ENCODE measurements around the gene ARF6. TPM values are rescaled to one million over a fixed set of nuclear protein-coding genes. Genes with fewer than 3 reads are reported as not detected.
A peak's percentile ranks its signal among the peaks of the same experiment; 100 is the strongest.
"Not testable (repeated sequence)": the region's sequence is repeated elsewhere in the genome, so short reads cannot be mapped to it uniquely, and the experiment has no call there.

ARF6 gene
- 75.5 TPM for total RNA-seq

DNA sequence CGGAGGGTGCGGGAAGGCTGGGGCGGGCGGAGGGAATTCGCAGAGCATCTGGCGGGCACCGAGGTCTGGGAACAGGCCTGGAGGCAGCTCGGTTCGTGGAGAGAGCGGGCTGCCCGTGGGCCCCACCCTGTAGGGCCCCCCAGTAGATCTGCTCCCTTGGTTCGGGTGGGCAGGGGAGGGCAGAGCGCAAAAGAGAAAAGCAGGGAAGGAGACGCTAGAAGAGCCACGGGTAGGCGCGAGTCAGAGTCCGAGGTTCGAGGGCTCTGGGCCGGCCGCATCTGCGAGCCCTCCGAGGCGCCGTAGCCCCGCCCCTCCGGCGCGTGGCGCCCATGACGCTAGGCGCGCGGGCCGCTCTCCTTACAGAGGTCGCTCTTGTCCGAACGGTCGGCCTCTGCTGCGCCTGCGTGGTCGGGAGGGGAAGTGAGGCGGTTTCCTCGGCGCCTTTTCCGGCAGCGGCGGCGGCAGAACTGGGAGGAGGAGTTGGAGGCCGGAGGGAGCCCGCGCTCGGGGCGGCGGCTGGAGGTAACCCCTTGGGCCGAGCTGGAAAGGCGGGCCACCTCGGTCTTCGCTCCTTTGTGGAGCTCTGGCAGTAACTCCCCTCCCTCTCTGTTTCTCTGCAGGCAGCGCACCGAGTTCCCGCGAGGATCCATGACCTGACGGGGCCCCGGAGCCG is at the start of gene ARF6:
ARF6 (plus strand) TSS at position 447 of the 673 bp plus-strand sequence. CDS start 655 bp downstream, outside the sequence.
- DNase-seq (ENCODE audit: low spot score): peak; percentile 99

DNA sequence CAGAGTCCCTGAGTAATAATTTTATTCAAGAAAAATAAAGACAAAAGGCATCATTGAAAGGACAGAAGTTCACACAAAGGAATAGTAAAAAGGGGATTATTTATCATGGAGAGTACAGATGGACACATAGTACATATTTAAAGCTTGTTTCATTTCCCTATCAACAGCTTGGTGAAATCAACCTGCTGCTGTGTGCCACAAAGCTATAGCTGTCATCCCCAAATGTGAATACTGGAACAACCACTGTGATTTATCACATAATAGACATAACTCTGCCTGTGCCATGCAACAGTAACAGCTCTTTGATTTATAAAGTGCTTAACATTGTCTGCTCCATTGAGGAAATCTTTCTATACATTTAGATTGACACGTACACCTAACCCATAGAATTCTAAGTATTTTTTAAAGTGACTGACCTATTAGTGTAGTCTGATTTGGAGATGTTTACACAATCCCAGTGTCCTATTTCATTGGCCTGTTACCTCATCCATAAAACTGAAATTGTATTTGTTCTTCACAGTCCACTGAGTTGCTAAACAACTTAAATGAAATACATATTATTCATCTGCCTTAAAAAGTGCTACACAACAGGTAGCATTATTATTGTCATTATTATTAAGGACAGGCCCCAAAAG is 43.6 kb upstream of the ARF6 start:
- no peak for DNase-seq (ENCODE audit: low spot score)

DNA sequence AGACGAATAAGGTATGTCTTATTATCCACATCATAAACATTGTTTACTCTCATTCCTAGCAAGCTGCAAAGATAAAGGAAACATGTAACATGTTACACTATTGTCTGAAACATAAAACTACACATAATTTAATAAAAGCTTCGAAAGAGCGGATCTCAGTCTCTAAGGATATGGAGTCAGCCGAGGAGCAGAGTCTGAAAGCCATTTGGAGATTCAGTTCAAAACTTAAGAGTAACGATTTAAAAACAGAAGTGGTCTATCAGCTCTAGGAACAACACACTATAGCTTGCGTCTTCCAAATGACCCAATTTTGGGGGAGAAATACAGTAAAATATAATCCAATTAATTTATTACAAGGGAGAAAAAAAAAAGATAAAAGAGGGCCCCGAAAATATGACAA is 41.1 kb upstream of the ARF6 start:
- DNase-seq (ENCODE audit: low spot score): no peak

DNA sequence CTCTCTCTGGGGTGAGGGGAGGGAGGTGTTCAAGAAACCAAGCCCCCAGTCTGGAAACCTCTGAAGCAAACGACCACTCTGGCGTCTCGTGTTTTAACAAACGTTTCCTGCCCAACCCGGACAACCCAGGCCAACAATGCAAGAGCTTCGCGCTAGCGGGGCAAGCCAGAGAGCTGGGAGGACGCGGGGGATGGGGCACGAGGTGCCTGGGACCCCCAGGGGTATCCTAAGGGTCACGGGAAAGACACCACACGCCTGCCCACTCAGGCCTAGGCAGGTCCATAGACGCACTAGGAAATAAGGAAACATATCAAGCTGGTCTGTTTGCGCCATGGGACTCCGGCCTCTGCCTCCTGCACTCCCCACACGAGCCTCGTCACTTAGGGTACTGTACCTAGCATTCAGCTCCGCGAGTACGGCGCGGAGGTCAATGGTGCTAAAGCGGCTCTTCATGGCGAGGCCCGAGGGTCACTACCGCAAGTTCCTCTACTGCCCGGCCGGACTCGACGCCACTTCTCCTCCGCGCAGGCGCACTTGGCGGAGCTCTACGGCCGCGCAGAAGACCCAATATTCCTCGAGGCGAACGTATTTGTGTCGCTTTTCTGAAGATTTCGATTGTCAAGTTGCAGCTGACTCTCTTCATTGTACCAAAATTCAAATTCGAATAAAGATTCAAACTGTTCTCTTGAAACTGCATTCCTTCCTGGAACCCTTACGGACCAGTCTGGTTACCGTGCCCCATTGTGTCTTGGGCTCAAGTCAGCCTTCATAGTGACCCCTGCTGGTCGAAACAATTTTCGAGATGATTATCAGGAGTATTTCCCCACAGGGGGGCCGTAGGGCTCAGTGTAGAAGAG is 40.4 kb upstream of the ARF6 start, which contains the start of gene NEMF:
NEMF (minus strand) TSS at position 488 of the 857 bp plus-strand sequence; CDS start at position 453, 35 bp downstream.
- DNase-seq (ENCODE audit: low spot score): peak; percentile 88

DNA sequence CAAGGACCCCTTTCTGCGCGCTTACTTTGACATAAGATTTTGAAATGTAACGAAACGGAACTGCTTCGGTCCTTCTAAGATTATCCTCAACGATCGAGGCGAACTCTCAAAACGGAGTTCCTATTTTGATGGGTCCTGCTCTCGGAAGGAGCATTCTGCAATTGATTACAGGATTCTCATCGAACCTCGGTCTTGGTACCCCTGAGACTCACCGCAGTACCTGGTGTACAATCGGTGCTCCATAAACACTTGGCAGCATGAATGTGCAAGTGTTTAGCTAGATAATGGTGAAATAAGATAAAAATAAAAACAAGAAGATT is 39.8 kb upstream of the ARF6 start:
- DNase-seq (ENCODE audit: low spot score): no peak

DNA sequence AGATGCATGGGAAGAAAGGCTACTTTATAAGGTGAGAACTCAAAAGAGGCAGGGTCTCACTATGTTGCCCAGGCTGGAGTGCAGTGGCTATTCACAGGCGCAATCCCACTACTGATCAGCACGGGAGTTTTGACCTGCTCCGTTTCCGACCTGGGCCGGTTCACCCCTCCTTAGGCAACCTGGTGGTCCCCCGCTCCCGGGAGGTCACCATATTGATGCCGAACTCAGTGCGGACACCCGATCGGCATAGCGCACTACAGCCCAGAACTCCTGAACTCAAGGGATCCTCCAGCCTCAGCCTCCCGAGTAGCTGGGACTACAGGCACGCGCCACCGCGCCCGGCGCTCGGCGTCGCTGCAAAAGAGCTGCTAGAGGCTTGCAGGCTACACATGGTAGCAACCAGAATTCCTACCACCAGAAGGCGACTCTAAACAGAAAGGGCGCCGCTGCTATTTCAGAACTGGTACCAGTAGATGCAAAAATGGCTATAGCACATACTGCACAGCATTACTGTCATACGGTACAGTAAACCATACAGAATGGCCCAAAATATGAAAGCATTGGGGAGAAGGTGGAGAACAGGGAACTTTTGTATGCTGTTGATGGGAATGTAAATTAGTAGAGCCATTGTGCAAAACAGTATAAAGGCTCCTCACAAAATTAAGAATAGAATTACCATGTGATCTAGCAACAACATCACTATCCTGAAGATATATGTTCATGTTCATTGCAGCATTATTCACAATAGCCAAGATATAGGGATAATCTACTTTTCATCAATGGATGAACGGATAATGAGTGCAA is 39.1 kb upstream of the ARF6 start:
- DNase-seq (ENCODE audit: low spot score): peak; percentile 75

DNA sequence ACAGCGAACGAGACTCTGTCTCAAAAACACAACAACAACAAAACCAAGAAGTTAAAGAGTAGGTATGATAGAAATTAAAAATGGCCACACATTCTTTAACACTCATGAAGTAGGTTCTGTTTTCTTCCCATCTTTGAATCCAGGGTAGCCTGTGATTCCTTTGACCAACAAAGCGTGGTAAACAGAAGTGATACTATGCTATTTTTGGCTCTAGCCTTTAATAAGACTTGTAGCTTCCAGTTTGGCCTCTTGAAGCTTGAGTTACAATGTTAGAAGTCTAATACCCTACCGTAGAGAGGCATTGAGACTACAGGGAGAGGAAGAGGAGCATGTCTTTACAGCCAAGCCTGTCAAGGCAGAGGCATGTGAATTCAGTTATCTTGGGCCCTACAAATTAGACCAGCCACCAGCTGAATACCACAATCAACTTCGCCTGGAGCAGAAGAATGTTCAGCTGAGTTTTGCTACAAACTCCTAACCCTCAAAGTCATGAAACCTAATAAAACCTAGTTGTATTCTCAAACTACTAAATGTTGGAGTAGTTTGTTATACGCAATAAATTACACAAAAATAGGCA is 35.4 kb upstream of the ARF6 start:
- DNase-seq (ENCODE audit: low spot score): no peak

DNA sequence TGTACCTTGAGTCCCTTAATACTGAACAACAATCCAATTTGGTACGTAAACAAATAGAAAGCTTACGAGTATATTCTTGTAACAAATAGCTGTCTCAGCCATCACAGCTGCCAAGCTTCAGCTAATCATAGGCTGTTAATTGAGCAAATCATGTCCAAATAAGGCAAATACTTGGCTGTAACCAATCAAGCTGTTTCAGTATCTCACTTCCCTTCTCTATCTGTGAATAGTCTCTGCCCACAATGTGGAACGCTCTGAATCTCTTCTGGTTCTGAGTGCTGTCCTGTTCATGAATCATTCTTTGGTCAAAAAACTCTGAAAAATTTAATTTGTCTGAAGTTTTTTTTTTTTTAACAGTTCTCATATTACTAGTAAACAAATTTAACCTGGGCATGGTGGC is 34.5 kb upstream of the ARF6 start:
- no peak for DNase-seq (ENCODE audit: low spot score)

DNA sequence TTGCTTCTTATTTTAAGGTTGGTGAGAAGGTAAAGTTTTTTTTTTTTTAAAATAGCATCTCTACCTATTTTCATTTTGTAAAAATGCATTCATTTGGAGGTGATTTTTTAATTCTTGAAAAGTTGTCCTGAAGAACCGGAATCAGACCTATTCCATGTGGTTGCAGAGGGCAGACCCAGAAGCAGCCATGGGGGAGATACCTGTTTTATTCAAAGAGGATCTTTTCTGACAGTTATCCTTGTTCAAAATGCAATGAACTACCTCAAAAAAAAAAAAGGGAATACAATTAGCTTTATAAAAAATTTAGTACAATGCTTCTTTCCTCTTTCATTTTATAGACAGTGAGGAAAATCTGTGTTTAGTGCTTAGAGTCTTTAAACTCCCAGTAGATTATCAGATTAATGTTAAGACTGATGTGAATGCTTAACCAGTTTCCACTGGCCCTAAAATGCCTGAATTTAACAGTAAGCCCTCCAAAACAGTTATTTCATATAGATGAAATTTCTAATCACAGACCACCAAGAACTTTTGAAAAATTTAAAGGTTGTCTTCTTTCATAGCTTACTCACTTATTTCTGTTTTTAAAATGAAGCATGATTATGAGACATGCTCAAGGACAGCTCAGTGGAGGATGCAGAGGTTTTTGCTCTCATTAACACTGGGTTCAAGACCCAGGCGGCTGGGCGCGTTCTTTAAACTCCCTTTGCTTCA is 31.7 kb upstream of the ARF6 start:
- no peak for DNase-seq (ENCODE audit: low spot score)

DNA sequence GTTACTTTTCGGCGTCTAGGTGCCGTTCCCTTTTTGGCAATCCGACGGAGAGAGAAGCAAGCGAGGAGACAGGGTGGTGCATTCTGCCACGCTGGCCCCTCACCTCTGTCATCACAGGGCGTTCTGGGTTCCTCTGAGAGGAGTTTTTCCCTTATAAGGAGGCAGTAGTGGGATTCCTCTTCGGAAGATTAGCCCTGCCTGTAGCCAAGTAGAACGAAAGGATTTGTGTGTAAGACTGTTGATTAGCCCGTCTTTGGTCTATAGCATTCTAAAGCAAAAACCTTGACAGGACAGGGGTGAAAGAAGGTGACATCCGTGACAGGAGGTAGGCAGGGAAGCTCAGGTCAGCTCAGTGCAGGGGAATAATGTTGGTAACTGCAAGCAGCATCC is 31.2 kb upstream of the ARF6 start:
- DNase-seq (ENCODE audit: low spot score): peak; percentile 78

DNA sequence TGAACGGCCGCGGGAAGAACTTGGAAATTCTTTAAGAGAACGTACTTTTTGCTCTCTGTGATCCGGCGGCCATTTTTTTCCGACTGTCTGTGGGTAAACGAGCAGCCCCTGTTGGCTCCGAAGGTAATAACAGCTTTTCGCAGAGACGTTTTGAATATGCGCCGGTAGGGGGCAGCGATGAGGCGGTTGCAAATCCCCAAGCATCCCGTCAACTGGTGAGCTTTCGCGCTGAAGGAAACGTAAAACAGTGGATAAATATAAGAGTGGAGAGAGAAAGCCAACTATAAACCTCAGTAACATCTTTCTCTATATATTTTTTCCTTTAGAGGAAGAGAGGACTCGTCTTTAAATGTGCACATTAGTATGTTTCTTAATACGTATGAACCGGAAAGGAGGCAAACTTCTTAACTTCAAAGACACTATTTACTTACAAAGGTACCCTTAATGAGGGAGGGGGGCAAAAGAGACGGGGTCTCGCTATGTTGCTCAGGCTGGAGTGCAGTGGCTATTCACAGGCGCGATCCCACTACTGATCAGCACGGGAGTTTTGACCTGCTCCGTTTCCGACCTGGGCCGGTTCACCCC is 30.7 kb upstream of the ARF6 start:
- peak; percentile 92 for DNase-seq (ENCODE audit: low spot score)

DNA sequence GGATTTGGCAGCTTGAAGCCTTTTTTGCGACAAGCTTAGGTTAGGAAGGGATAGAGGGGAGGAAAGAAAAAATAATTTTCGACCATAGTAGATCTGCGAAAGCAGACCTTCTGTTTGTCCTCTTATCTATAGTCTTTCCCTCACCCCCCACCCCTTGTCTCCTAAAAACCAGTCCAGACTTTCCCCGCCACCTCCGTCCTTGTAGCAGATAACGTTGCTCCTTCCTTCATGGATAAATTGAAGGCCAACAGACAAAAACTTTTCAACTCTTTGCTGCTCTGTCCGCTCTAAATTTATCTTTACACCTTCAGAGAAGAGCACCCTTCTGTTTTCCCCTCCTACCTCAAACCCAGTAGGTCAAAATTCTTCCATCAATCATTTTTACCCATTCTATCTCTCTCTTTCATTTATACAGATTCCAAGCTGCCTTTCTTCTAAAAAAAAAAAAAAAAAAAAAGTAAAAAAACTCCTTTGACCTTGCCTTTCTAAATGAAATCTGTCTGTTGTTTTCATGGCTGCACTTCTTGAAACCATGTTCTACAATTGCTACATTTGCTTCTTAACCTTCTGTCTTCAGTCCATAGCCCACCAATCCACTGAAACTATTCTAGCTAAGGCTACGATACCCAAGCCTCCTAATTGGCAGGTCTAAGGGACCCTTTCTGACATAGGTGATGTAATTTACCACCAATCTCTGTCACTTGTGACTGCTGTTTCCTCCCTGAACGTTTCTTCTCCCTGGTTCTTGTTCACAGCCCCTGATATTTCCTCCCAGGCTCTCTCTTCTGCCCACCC is 29.2 kb upstream of the ARF6 start:
- DNase-seq (ENCODE audit: low spot score): no peak

DNA sequence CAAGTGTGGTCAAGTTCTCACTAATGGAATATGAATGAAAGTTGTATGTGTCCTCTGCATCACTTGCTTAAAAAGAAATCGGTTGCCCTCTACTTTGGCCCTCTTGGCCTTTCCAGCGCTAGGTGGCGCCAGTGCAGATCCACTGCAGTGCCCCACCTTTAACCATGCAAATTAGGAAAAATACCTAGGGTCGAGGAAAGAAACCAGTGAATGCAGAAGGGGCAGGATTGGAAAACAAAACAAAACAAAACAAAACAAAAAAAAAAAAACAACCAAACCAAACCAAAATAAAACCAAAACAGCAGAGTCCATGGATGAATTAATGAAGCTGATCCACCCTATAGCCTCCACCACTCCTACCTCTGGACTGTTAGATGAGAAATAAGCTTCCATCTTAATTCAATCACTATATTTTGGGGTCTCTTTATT is 27.4 kb upstream of the ARF6 start:
- peak; percentile 81 for DNase-seq (ENCODE audit: low spot score)

DNA sequence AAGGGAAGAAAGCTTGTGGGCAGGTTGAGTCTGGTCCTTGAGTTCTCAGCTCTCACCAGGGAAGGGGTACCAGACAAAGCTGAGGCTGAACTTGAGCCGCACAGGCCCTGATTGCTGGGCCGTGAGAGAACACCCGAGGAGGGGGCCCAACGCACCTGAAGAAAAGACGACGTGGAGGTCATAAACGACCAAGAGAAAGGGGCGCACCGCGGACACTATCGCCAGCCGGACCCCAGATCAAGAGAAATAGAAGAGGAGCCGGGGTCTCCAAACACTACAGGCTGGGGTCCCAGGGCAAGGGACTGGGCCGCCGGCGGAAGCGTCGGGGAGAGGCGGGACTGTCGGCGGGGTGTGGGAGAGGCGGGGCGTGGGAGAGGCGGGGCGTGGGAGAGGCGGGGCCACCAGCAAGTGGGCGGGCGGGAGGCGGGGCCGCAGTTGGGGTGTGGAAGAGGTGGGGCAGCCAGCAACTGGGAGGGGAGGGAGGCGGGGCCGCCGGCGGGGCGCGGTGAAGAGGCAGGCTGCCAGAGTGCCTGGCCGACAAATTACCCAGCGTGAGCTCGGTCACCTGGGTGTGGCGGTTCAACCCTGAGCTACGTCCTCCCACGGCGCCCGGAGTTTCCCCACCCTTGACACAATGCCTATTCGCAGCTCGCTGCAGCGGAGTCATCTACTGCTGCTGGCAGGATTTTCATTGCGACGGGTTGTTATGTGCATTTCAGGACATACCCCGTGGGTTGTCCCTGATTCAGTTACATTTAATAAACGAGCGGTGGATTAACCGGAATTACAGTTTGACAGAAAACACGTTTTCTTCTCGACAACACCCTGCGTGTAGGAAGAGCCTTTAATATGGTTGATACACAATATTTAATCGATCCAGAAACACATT is 24.8 kb upstream of the ARF6 start:
- peak; percentile 98 for DNase-seq (ENCODE audit: low spot score)

DNA sequence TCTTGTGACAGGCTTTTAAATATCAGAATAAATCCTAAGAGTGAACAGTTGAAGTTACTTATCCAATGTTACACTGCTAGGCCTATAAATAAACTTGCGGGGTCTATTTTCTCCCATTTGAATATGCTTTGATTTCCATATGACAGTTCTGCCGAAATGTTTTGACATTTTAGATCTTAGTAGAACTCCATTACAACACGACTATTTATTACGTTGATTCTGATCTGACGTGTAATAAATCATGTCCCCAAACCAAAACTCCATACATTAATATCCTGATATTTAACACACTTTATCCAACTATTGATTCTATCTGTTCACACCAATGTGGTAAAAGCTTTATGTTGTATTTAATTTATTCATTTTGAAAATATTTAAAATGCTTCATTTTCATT is 24.2 kb upstream of the ARF6 start:
- DNase-seq (ENCODE audit: low spot score): no peak

DNA sequence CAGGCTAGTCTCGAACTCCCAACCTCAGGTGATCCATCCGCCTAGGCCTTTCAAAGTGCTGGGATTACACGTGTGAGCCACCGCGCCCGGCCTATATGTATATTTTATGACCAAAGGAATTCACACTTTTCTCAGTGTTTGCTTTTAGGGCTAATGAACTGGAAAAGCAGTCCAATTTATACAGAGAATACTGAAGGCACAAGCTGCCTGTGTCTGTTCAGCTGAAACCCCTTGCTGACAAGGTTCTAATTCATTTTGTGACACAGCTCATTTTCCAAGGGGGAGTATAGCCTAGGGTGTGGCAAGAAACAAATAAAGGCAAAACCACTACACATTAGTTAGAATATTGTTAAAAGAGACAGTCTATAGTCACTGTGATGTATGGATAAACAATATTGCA is 22.0 kb upstream of the ARF6 start:
- DNase-seq (ENCODE audit: low spot score): no peak

DNA sequence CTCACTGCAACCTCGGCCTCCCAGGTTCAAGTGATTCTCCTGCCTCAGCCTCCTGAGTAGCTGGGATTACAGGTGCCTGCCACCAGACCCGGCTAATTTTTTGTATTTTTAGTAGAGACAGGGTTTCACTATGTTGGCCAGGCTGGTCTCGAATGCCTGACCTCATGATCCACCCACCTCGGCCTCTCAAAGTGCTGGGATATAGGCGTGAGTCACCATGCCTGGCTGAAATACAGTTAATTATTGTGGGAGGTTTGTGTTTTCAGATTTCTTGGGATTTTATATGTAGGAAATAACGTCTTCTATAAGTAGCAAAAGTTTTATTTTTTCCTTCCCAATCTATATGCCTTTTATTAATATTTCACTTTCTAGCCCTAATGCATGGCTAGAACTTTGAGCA is 19.3 kb upstream of the ARF6 start:
- DNase-seq (ENCODE audit: low spot score): not testable (repeated sequence)

DNA sequence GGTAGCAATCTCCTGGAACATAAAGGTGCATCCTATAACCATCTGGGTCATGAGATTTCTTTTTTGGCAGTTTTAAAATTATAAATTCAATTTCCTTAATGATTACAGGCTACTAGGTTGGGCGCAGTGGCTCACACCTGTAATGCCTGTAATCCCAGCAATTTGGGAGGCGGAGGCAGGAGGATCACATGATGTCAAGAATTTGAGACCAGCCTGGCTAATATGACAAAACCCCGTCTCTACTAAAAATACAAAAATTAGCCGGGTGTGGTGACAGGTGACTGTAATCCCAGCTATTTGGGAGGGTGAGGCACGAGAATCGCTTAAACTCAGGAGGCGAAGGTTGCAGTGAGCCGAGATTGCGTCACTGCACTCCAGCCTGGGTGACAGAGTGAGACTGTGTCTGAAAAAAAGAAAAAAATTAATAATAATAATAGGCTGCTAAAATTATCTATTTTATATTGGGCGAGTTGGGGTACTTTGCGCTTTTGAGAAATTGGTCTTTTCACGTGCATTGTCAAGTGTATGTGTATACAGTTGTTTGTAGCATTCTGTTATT is 17.2 kb upstream of the ARF6 start:
- no peak for DNase-seq (ENCODE audit: low spot score)

Data from ureter (tissue), 1 donor.